ENCODE measurements around the gene MAPK8.

- no peak for TF ChIP-seq POLR2A (IDR thresholded peaks at IDR 0.05; ENCODE audit: low read depth, low read length)
- TF ChIP-seq TAF1 (IDR thresholded peaks at IDR 0.05; ENCODE audit: borderline replicate concordance, low read depth, low read length), result no peak
These were observed 30.6 kb downstream of the MAPK8 start for GRCh38 chr10:48336978-48337599.
